NCI-H524 (cell line): ENCODE results near the gene CADPS.

Experiments
- DNase-seq, 2 experiments: peaks; one replicate each; lab custom pipeline; 2025; lab: John Stamatoyannopoulos, UW

The CADPS gene

GRCh38 chr3:62874711-62875557 lies at the start of gene CADPS:
Gene CADPS (minus strand): TSS chr3:62875416. CDS start chr3:62875029, 387 bp downstream.
- DNase-seq = peak; percentile 77 to 91

- DNase-seq = peak in 1 of 2 experiments; percentile 8
These were observed 47.9 kb upstream of the CADPS start for GRCh38 chr3:62923066-62923465.

GRCh38 chr3:62922326-62922725 lies 47.1 kb upstream of the CADPS start:
- DNase-seq = no peak

GRCh38 chr3:62920466-62920784 lies 45.2 kb upstream of the CADPS start:
- DNase-seq = no peak

GRCh38 chr3:62919784-62920465 lies 44.7 kb upstream of the CADPS start:
- DNase-seq = no peak

- no peak for DNase-seq
These were observed 43.6 kb upstream of the CADPS start for GRCh38 chr3:62918777-62919176.

GRCh38 chr3:62918131-62918530 lies 42.9 kb upstream of the CADPS start:
- no peak for DNase-seq

- no peak for DNase-seq
These were observed 36.3 kb upstream of the CADPS start for GRCh38 chr3:62911526-62911925.

- DNase-seq = no peak
These were observed 30.1 kb upstream of the CADPS start for GRCh38 chr3:62905331-62905730.

DNA sequence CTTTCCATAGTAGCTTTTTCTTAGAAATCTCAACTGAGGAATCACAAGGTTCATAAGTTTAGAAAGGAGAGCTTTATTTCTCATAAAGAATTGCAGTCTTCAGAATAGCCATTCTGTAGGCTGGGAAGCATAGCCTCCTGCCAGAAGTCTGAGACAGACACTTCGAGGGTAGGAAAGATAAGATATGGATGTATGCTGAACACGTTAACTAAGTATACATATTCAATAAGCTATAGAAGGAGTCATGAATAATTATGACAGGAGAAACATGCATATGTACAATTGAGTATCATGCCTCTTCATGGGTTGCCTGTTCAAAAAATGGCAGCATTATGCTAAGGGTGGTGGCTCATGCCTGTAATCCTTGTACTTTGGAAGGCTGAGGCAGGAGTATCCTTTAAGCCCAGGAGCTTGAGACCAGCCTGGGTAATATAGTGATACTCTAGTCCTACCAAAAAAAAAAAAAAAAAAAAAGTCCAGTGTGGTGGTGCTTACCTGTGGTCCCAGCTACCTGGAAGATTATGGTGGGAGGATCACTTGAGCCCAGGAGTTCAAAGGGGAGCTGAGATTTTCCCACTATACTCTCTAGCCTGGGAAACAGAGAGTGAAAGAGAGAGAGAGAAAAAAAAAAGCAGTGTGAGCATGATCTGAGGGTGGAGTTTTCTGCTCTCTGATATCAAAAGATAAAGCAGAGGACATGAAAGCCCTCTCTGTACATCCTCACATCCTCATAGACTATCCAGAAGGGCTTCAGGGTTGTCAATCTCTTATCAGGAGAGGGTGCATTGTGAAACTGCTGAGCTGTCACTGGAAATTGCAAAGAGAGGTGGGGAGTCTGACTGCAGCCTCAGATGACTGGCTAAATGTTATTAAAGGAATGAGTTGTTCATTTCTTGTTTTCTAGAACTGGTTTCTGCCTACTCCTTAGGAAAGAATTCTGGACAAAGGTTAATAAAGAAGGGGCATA lies 23.6 kb upstream of the CADPS start:
- no peak for DNase-seq

- DNase-seq = no peak
These were observed 20.7 kb upstream of the CADPS start for GRCh38 chr3:62895901-62896300.

GRCh38 chr3:62892951-62893350 lies 17.7 kb upstream of the CADPS start:
- DNase-seq = no peak

DNA sequence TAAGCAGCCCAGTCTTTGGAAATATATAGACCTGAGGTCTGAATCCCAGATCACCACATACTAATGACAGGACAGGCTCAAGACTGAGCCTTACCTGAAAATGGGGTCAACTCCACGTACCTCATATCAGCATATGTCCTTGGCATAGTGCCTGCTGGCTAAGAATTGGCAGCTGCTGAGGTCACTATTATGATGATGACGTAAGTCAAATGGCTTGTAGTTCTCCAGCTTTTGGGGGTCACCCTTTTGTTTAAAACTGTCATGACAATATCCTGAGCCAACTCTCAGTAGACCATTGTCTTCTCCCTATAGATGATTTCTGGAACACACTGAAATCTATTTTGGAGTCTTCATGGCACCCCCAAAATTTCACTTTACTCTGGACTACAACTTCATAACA lies 16.8 kb upstream of the CADPS start:
- no peak for DNase-seq

DNA sequence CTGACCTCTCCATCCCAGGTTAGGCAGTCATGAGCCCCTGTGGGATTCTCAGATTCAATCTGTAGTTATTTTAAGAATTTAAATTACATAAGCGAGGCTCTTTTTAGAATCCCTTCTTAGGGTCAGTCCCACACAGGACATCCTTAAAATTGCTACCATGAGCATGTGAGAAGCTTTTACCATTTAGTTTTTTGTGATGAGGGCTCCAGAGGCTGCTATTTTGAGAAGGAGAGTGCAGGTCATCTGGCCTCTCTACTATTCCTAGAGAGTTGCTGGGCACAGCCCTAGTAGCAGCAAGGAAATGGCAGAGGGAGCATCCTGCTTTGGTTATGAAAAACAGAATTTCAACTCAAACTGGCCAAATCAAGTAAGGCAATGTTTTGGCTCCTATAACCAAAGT lies 13.6 kb upstream of the CADPS start:
- no peak for DNase-seq

DNA sequence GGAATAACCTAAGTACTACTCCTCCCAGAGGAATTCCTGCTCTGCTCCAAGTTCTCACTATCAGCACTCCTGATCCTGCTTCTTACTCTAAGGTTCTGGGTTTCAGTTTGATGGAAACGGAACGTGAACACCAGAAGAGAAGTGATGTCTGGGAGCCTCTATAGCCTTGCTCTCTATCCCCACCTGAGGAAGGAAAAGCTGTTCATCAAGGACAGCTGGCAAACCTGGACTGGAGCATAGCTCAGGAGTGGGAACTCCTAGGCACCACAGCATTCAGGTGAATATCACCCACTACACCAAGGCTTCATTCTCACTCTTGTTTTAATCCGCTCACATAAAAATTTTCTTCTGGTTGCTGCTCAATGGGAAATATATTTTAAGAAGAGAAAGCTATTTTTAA lies 13.0 kb upstream of the CADPS start:
- DNase-seq = peak in 1 of 2 experiments; percentile 42

- no peak for DNase-seq
These were observed 9.9 kb upstream of the CADPS start for GRCh38 chr3:62885136-62885535.

DNA sequence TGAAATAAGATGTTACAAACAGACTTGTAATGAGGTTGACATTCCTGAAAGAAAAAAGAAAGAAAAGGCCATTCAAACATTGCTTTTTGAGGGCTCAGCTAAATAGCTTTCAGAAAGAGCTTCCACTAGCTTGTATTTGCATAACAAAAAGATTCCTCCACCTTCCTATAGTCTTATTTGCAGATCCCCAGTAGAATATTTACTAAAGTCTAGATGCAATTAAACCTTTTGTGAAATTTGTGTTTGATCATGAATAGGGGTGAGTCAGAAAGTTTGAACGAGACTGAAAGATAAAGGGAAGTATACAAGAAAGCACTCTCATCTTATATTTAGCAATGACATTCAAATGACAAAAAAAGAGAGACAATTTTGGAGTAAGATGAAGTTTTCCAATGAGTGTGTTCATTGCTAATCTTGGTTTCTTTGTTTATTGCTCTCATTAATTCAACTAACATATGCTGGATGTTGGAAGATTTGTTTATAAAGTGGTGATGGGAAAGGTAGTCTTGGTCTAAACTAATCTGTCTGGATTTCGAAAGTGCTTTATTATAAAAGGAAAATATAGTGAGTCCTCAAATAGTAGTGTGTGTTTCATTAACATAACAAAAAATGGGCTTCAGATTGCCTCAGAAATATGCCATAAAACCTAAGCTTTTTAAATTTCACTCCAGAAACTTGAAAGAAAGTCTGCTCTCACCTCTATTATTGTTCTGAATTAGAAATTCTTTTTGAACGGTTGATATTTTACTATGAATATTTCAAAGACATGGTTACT lies 9.1 kb upstream of the CADPS start:
- DNase-seq = no peak

DNA sequence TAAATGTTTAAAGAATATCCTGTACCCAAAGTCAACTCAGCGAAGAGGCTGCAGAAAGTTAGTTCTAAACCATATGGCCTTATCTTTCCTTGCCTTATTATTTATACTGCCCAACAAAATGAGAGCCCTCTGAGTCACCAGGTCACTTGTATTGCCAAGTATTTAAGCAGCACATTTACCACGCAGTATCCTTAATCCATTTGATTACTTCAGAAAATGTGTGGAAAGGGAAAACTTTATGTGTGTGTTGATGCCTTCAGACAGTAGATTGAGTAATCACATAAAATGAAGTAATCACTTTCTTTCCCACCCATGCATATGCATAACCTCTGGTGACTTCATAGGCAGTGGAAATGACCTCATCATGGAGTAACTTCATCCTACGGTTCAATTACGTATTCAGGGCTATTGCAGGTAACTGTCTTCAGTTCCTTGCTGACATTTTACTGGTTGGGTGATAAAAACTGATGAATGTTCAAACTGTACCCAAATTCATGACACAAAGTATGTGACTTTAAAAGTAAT lies 7.5 kb upstream of the CADPS start:
- no peak for DNase-seq

DNA sequence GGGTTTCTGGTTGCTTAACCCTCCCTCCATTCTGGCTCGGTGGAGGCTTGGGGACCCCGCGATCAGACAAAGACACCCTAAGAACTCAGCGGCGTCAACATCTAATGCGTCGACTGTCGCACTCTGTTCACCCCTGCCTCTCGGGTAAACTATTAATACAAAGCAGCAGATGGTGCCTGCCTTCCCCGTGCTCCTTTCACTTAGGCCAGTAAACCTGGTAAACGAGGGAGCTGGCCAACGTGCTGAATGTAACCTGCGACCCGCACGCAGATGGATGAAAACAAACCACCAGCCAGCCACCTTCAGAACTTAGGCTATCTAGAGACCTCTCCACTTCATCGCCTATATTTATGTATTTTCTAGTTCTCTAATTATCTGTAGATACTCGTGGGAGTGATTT lies 848 bp upstream of the CADPS start:
- peak; percentile 59 to 77 for DNase-seq

GRCh38 chr3:62875558-62876002 lies 364 bp upstream of the CADPS start:
- no peak for DNase-seq
